ENCODE results near the gene ACOT9.

GRCh38 chrX:23659339-23659738 is 83.7 kb downstream of the ACOT9 start:
- TF ChIP-seq CTCF (conservative IDR thresholded peaks at IDR 0.05; ENCODE audit: low read depth in 2 of 2) (no peak), POLR2AphosphoS5 (IDR thresholded peaks at IDR 0.05; ENCODE audit: low read depth) (no peak), EZH2phosphoT487 (IDR thresholded peaks at IDR 0.05; ENCODE audit: unreplicated experiment) (no peak)
